B cell (primary cell): ENCODE results near the gene ACTL6B. TPM values are rescaled to one million over a fixed set of nuclear protein-coding genes. Genes with fewer than 3 reads are reported as not detected.

ENCODE experiments used
- ATAC-seq: fragments of 200-7000 bp; cut with Tn5 transposase; one replicate; pipeline ENCODE4 v1.10.0; 2021; ENCODE audit warnings: low read depth, mild to moderate bottlenecking, moderate number of reproducible peaks, moderate library complexity
- CTCF ChIA-PET: fragments of 350-600 bp; sonication (Branson Sonifier 250); formaldehyde crosslinking; loops from one replicate; lab custom pipeline; 2021; ENCODE audit warnings: antibody characterized with exemption, inconsistent platforms; lab: Charles Lee
- POLR2A ChIA-PET: fragments of 350-600 bp; sonication (Branson Sonifier 250); formaldehyde crosslinking; loops from one replicate; lab custom pipeline; 2021; ENCODE audit warnings: antibody characterized with exemption; lab: Charles Lee
- DNase-seq: peaks from one replicate; pipeline ENCODE4 v3.0.0; 2013
- H2AFZ ChIP-seq: 2 replicates; pipeline ENCODE4 v1.6.1; 2012; ENCODE audit warnings: mild to moderate bottlenecking, low read depth, low read length; ENCODE audit not compliant: insufficient read depth, poor library complexity, severe bottlenecking
- H3K27ac ChIP-seq, 2 donors: 1 replicate in 1 of 2; 2 replicates in 1 of 2; pipeline ENCODE4 v1.5.1; 2012 to 2013; ENCODE audit warnings: low read length in 2 of 2, mild to moderate bottlenecking in 2 of 2, moderate library complexity in 1 of 2
- H3K27me3 ChIP-seq, 4 experiments: fragments of 200-600 bp in 1 of 4; sonication (generic) in 1 of 4; replicated peaks in 1 of 4; 1 replicate in 2 of 4; 2 replicates in 2 of 4; pipeline versions ENCODE4 v1.6.1 to v1.7.0; 2013 to 2016; ENCODE audit warnings: low read length in 3 of 4, mild to moderate bottlenecking in 2 of 4, mixed read lengths in 1 of 4, moderate library complexity in 1 of 4; ENCODE audit not compliant: insufficient read depth in 4 of 4, control insufficient read depth in 3 of 4; ENCODE audit errors: control extremely low read depth in 1 of 4
- H3K36me3 ChIP-seq, 2 experiments: replicated peaks in 1 of 2; 1 replicate in 1 of 2; 2 replicates in 1 of 2; pipeline versions ENCODE4 v1.6.1 to v1.7.1; 2013; ENCODE audit warnings: low read length in 1 of 2; ENCODE audit not compliant: insufficient read depth in 2 of 2, control insufficient read depth in 1 of 2; ENCODE audit errors: control extremely low read depth in 1 of 2, extremely low read depth in 1 of 2
- H3K4me1 ChIP-seq, 2 donors: fragments of 200-600 bp in 1 of 2; sonication (generic) in 1 of 2; 1 replicate in 1 of 2; 2 replicates in 1 of 2; pipeline versions ENCODE4 v1.5.1 to v1.6.1; 2013 to 2017; ENCODE audit warnings: low read length in 2 of 2; ENCODE audit not compliant: control insufficient read depth in 2 of 2, insufficient read depth in 2 of 2
- H3K4me2 ChIP-seq: replicated peaks from 2 replicates; pipeline ENCODE3; 2012; ENCODE audit warnings: mild to moderate bottlenecking, low read depth, low read length; ENCODE audit not compliant: poor library complexity, severe bottlenecking
- H3K4me3 ChIP-seq, 5 experiments: fragments of 200-600 bp in 1 of 5; sonication (generic) in 1 of 5; 1 replicate in 3 of 5; 2 replicates in 2 of 5; pipeline versions ENCODE4 v1.5.1 to v1.7.0; 2011 to 2016; ENCODE audit warnings: low read length in 4 of 5, mild to moderate bottlenecking in 4 of 5, low read depth in 2 of 5, control low read depth in 1 of 5, moderate library complexity in 1 of 5; ENCODE audit not compliant: insufficient read depth in 1 of 5; ENCODE audit errors: control extremely low read depth in 1 of 5, extremely low read depth in 1 of 5
- H3K79me2 ChIP-seq: fragments of 200-600 bp; sonication (generic); one replicate; pipeline ENCODE4 v1.6.0; 2016; ENCODE audit warnings: low read length; ENCODE audit not compliant: control insufficient read depth, insufficient read depth
- H3K9ac ChIP-seq: fragments of 200-600 bp; sonication (generic); 2 replicates; pipeline ENCODE4 v1.6.1; 2017; ENCODE audit warnings: mild to moderate bottlenecking, low read length, moderate library complexity
- H3K9me3 ChIP-seq, 3 donors: one replicate each; pipeline versions ENCODE4 v1.6.1 to v1.7.1; 2013; ENCODE audit warnings: low read length in 2 of 3; ENCODE audit not compliant: control insufficient read depth in 2 of 3, insufficient read depth in 1 of 3; ENCODE audit errors: control extremely low read depth in 1 of 3
- H4K20me1 ChIP-seq: 2 replicates; pipeline ENCODE4 v1.6.0; 2012; ENCODE audit warnings: mild to moderate bottlenecking, low read length; ENCODE audit not compliant: insufficient read depth, control insufficient read depth, poor library complexity, severe bottlenecking
- H3K27ac Mint-ChIP-seq: one replicate; pipeline ENCODE4 v1.8.0; 2021; ENCODE audit warnings: mixed read lengths
- H3K27me3 Mint-ChIP-seq: one replicate; pipeline ENCODE4 v1.8.0; 2021; ENCODE audit warnings: mixed read lengths
- H3K4me1 Mint-ChIP-seq: one replicate; pipeline ENCODE4 v1.8.0; 2021; ENCODE audit warnings: mixed read lengths
- H3K4me3 Mint-ChIP-seq: one replicate; pipeline ENCODE4 v1.8.0; 2021; ENCODE audit warnings: mixed read lengths
- H3K9me3 Mint-ChIP-seq: one replicate; pipeline ENCODE4 v1.8.0; 2022; ENCODE audit warnings: mixed read lengths; ENCODE audit not compliant: insufficient read depth
- CTCF ChIP-seq: fragments of 200-600 bp; IDR thresholded peaks from one replicate; pipeline ENCODE4 v1.8.0; 2022; ENCODE audit warnings: antibody characterized with exemption, mild to moderate bottlenecking
- EZH2 ChIP-seq: IDR thresholded peaks from 2 replicates; pipeline ENCODE4 v1.6.1; 2012; ENCODE audit warnings: borderline replicate concordance, low read depth, mild to moderate bottlenecking, moderate library complexity, low read length; ENCODE audit not compliant: insufficient read depth, poor library complexity, severe bottlenecking
- WGBS: methylation state at CpG from one replicate; pipeline ENCODE4 v1.1.5; 2013; ENCODE audit warnings: missing lambda C conversion rate; ENCODE audit not compliant: insufficient coverage; 5-methylcytosine and 5-hydroxymethylcytosine counted together
- intact Hi-C: fragments of 100-400 bp; cut with micrococcal nuclease; formaldehyde crosslinking; loops from one replicate; pipeline ENCODE4 v1.10.0; 2022
- polyA plus RNA-seq: library from polyadenylated mRNA; depleted of rRNA; stranded (reverse); fragments of >200 nt; gene quantifications from 2 replicates; pipeline ENCODE4 v1.2.3, GENCODE V29; 2012
- total RNA-seq, 2 donors: library from RNA; stranded (reverse); fragments of 120-200 nt in 1 of 2; gene quantifications; 1 replicate in 1 of 2; 2 replicates in 1 of 2; pipeline versions ENCODE4 v1.2.3 to v1.2.4, GENCODE V29; 2013 to 2022

ACTL6B gene
- total and polyA plus RNA-seq, 2 donors (not counting 1 experiment from before 2014, with no cell fraction given), result not detected

GRCh38 chr7:100623951-100624824, 32.1 kb downstream of the ACTL6B start:
- no peak for ATAC-seq
- no peak overlapping the region for H2AFZ ChIP-seq
- WGBS, result 96% methylated on average over 8 of the region's 15 CpGs
- H3K9me3 Mint-ChIP-seq, result no peaks in the 10 kb centered on the region
- H3K27ac ChIP-seq, result no peak overlapping the region
- H3K27ac Mint-ChIP-seq, result no peak overlapping the region
- no peak for DNase-seq
- peaks cover 12 to 13% of the 10 kb centered on the region in 2 donors for H3K4me1 ChIP-seq
- H3K4me2 ChIP-seq, result no peak overlapping the region
- H4K20me1 ChIP-seq, result no peaks in the 10 kb centered on the region
- intact Hi-C loops, result no loop called here
- no peaks in the 10 kb centered on the region for H3K27me3 ChIP-seq
- no peak overlapping the region for H3K4me3 Mint-ChIP-seq
- H3K79me2 ChIP-seq, result no peaks in the 10 kb centered on the region
- H3K9me3 ChIP-seq, result no peaks in the 10 kb centered on the region
- H3K27me3 Mint-ChIP-seq, result no peaks in the 10 kb centered on the region
- TF ChIP-seq CTCF (no peak), EZH2 (no peak)
- peaks cover 0 to 1% of the 10 kb centered on the region in 2 experiments for H3K36me3 ChIP-seq
- POLR2A ChIA-PET, result interaction anchor here (0.6 kb wide), 1 partner anchor 21 kb away, joined by 5 read pairs; no protein-coding TSS in a partner anchor
- CTCF ChIA-PET, result interaction anchor here (0.6 to 1.0 kb wide), 2 partner anchors 9 to 17 kb away, joined by 3 read pairs; no protein-coding TSS in a partner anchor
- H3K4me1 Mint-ChIP-seq, result peaks cover 11% of the 10 kb centered on the region
- H3K4me3 ChIP-seq, result no peak overlapping the region
- no peak overlapping the region for H3K9ac ChIP-seq

- peaks cover 5 to 6% of the 10 kb centered on the region in 2 donors for H3K4me1 ChIP-seq
- H3K27ac ChIP-seq, result no peak overlapping the region
- ChIA-PET CTCF (interaction anchor here (1.5 kb wide), 1 partner anchor 71 kb away, joined by 3 read pairs; no protein-coding TSS in a partner anchor), POLR2A (no interaction called here)
- H3K9me3 Mint-ChIP-seq, result no peaks in the 10 kb centered on the region
- H3K9ac ChIP-seq, result no peak overlapping the region
- no peak overlapping the region for H2AFZ ChIP-seq
- H3K4me3 ChIP-seq, result no peak overlapping the region
- H3K9me3 ChIP-seq, result no peaks in the 10 kb centered on the region
- ATAC-seq (no peak), DNase-seq (no peak)
- WGBS, result 94% methylated on average over 8 of the region's 8 CpGs
- no peaks in the 10 kb centered on the region for H3K79me2 ChIP-seq
- intact Hi-C loops, result no loop called here
- peaks cover 7% of the 10 kb centered on the region for H3K4me1 Mint-ChIP-seq
- no peaks in the 10 kb centered on the region for H3K27me3 Mint-ChIP-seq
- no peak overlapping the region for H3K4me2 ChIP-seq
- peaks cover 0 to 1% of the 10 kb centered on the region in 2 experiments for H3K36me3 ChIP-seq
- no peaks in the 10 kb centered on the region for H4K20me1 ChIP-seq
- H3K27me3 ChIP-seq, result no peaks in the 10 kb centered on the region
- no peak overlapping the region for H3K27ac Mint-ChIP-seq
- no peak for TF ChIP-seq CTCF
- TF ChIP-seq EZH2, result no peak
- no peak overlapping the region for H3K4me3 Mint-ChIP-seq
Measured at GRCh38 chr7:100621554-100621953, 34.7 kb downstream of the ACTL6B start.
